COLO668 (cell line): ENCODE measurements around the gene EPB41L2.
"Not testable (repeated sequence)": the region's sequence is repeated elsewhere in the genome, so short reads cannot be mapped to it uniquely, and the experiment has no call there.

Experiments
- DNase-seq: peaks from one replicate; lab custom pipeline; 2025; ENCODE audit not compliant: unreplicated experiment; lab: John Stamatoyannopoulos, UW

Gene EPB41L2

DNA sequence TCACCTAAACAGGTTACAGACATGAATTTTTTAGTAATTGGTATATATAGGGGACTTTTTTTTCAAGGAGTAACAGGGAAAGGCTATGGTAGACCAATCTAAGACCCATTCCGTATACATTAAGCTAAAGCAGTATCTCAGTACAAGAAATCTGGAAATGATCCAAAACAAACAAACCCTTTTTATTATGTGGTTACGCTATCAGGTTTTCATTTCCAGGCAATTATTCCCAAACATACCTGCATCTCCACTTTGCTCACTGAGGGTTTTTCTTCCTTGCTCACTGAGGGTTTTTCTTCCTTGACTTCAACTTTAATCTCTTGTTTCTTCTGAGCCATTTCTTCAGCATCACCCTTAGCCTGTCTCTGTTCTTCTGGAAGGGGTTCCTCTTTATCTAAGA lies 107.3 kb downstream of the EPB41L2 start:
- DNase-seq: no peak

- DNase-seq: no peak
Observed at GRCh38 chr6:130949553-130949952, 113.5 kb downstream of the EPB41L2 start.

DNA sequence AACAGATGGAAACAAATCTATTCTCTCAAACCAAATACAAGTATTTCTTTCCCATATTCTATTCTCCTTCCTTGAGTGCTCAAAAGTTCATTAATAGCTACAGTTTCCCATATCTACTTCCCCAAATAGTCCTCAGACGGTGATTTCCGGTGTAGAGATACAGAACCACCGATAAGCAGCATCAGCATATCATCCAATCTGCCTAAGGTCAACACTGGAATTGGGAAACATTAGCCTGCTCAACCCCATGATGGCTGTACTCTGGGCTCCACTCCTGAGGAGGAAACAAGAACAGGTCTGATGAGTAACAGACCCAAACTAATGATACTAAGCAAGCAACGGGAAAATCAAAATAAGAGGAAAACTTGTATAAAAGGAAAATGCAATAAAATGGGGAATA lies 115.6 kb downstream of the EPB41L2 start:
- no peak for DNase-seq

- no peak for DNase-seq
Observed at GRCh38 chr6:130946076-130946475, 117.0 kb downstream of the EPB41L2 start.

GRCh38 chr6:130945401-130945919 lies 117.6 kb downstream of the EPB41L2 start:
- no peak for DNase-seq

GRCh38 chr6:130944486-130944885 lies 118.6 kb downstream of the EPB41L2 start:
- DNase-seq: no peak

- no peak for DNase-seq
Observed at GRCh38 chr6:130943738-130944137, 119.3 kb downstream of the EPB41L2 start.

DNA sequence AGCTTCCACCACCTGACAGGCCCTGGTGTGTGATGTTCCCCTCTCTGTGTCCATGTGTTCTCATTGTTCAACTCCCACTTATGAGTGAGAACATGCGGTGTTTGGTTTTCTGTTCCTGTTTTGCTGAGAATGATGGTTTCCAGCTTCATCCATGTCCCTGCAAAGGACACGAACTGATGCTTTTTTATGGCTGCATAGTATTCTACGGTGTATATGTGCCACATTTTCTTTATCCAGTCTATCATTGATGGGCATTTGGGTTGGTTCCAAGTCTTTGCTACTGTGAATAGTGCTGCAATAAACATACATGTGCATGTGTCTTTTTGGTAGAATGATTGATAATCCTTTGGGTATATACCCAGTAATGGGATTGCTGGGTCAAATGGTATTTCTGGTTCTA lies 120.3 kb downstream of the EPB41L2 start:
- not testable (repeated sequence) for DNase-seq

DNA sequence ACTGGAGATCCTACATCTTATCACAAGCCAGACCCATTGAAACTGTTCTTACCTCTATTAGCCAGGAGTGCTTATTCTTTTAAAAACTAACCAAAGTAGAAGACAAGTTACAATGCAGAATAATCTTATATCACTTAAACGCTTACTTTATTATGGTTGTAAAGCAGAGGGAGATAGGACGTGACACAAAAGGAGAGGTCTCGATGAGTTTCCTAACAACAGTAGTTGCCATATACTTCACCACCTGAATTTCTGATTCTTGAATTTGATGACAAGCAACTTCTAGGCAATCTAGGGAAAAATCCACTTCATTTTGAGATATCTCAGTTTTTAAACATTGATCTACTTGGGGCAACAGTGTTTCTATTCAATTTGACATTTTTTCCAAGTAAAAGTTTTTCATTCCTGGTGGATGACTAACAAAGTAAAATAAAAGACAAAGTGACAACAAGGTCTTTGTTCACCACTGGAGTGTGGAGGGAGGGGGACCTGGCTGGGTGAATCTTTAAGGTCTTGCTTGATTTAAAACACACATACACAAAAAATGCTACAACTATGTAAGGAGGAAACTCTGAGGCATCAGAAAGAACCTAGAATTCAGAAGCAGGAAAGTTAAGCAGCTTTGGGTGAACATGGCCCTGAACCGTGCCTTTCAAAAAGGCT lies 125.0 kb downstream of the EPB41L2 start:
- no peak for DNase-seq

DNA sequence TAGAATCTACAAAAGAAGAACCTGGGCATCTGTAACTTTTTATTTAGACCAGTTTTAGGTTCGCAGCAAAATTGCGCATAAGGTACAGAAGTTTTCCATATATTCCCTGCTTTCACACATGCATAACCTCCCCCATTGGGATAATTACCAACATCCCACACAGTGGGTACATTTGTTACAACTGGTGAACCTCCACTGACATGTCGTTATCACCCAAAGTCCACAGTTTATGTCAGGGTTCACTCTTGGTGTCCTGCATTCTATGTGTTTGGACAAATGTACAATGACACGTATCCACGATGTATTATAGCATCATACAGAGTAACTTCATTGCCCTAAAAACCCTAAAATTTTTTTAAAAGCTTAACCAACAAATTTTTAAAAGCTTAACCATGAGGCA lies 126.1 kb downstream of the EPB41L2 start:
- no peak for DNase-seq

DNA sequence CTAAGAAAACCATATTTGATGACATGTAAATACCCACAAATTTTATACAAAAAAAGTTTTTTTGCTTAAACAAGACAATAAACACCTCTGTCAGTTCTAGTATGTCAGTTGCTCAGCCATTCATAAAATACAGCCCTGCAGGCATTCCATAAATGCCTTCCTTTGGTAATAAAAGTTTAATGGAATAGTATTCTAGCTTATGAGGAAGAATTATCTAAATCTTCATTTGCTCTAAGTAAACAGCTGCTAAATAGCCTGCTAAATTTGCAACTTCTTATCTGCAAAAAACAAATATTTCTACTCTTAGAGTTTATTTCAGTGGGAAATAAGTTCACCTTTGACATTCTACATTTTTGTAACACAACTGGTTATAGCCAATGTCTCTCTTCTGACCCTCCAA lies 127.1 kb downstream of the EPB41L2 start:
- DNase-seq: no peak

DNA sequence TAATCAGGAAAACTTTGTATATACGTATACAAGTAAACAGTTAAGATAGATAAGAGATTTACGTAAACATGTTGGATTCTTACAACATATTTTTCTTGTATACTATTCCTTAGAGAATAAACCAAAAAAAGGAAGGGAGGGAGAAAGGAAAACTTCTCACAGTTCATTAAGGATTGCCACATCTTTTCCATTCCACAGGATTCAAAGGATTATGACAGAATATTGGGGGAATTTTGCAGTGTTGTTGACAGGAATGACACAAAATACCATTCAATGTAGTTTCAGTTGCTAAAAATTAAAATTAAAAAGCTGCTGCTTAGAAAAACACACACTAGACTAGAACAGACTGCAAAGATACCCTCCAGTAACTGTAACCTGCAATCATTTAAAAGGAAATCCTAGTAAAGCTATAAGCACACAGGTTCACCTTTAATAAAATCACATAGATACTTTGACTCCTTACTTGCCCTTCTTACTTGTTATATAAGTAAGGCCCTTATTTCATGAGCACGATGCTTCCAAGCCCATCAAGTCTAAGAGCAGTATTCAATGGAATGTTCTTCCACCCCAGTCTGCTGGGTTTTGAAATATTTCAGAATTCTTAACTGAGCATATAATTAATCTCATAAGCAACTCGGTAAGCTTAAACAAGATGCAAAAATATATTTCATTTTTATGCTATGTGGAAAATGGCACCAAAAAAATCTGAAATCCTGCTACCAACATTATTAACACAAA lies 128.0 kb downstream of the EPB41L2 start:
- no peak for DNase-seq

DNA sequence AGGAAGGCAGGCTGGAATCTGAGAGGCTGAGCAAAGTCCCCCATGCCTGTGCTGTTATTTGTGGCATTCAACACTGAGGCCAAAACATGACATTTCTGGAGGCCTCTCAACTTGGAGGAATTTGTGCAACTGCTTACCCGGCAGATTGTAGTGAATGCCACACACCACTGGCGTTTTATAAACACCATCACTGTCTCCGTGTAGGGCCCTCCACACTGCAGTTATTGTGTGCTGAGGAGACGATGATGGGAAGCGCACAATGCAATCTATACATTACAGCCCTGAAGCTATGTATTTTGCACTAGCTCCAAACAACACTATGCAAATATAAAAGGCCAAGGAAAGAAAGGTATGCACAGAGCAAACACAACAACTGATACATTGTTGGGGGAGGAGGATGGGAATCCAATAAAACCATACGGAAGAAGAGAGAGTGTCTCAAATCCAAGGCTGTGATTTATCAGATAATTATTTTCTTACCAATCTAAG lies 129.3 kb downstream of the EPB41L2 start:
- peak; percentile 7 for DNase-seq

GRCh38 chr6:130932921-130933320 lies 130.1 kb downstream of the EPB41L2 start:
- no peak for DNase-seq

DNA sequence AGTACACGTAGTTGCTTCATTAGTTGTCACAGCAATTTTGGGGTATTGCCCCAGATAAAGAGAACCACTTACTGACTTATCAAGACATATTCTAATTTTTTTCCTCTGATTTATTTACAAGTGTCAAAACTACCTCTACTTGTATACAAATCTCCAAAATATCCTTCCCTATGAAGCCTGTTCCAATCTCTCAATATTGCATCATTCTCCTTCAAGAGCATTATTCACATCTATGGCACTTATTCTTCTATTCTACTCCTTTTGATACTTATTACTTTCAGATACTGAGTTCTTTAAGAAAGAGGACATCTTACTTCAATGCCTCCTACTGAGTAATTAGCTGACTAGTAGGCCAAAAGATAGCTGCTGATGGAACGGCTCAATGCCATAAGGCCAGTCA lies 130.6 kb downstream of the EPB41L2 start:
- no peak for DNase-seq

- no peak for DNase-seq
Observed at GRCh38 chr6:130931683-130932082, 131.4 kb downstream of the EPB41L2 start.

DNA sequence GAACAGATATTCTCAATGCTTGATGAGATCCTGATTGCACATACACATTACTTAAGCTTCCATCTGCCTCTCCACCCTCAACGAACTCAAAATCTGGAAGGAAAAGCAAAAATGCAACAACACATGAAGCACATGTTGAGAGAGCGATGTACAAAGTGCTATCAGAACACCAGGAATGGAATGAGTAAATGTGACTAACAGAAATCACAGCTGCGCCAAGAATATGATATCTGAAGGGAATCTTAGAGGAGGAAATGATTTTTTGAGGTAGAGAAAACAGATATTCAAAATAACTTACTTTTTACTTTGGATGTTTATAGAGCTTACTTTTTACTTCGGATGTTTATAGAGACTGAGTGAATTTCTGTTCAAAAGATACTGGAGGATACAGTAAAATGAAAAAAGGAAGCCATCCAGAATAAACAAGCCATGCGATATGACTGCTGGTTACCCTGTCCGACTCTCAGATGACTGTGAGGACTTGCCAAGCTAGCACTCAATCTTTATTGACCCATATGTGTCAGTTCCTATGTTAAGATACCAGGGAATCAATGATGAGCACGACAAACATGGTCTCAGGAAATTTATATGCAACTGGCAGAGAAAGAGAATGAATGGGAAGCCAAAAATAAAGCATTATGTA lies 133.9 kb downstream of the EPB41L2 start:
- no peak for DNase-seq

- DNase-seq: no peak
Observed at GRCh38 chr6:130928158-130928912, 134.7 kb downstream of the EPB41L2 start.

GRCh38 chr6:130927305-130927704 lies 135.7 kb downstream of the EPB41L2 start:
- peak; percentile 6 for DNase-seq

DNA sequence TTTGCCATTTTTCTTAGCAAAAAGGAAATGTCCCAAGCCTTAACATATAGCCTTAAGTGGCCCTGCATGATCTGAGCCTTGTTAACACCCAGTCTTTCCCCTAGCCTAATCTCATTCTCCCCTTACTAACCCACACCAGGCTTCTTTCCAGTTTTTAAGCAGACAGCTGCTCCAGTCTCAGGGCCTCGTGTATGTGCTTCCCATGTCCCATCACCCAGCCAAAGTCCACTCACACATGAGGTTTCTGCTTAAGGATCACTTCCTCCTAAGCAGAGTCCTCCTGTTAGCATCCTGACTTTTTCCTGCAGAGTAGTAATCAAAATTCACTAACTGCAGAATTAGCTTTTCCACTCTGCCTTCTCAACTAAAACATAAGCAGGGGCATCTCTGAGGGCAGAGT lies 139.7 kb downstream of the EPB41L2 start:
- DNase-seq: no peak

DNA sequence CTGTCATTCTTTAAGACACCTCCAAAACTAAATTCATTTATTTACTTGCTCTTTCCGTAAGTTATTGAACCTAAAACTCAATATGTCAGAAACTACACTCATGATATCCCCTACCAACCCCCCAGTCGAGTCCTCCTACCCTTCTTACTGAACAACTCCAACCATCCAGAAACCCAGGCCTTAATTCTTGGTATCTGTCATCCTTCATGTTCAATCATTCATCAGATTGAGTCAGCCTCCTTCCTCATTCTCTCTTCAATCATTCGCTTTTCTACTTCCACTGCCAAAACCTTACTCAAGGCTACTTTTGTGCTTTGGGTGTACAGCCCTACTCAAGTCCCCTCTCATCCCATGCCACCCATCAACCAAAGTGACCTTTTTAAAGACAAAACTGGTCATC lies 140.1 kb downstream of the EPB41L2 start:
- no peak for DNase-seq
